CD4-positive, alpha-beta T cell treated with Interleukin-6 at 100 ng/mL for 8 hours (primary cell): Measurements from ENCODE around the gene EBF3.

Experiments
- DNase-seq: peaks from one replicate; pipeline ENCODE4 v3.0.0-alpha.2; 2020; ENCODE audit warnings: mixed read lengths, low spot score

The EBF3 gene

GRCh38 chr10:129959544-129960480, 4.3 kb downstream of the EBF3 start:
- no peak for DNase-seq

- no peak for DNase-seq
Observed at GRCh38 chr10:129958629-129959543, 5.2 kb downstream of the EBF3 start.

GRCh38 chr10:129958148-129958628, 5.9 kb downstream of the EBF3 start:
- DNase-seq = no peak

GRCh38 chr10:129956876-129957673, 7.0 kb downstream of the EBF3 start:
- no peak for DNase-seq

GRCh38 chr10:129956286-129956670, 7.8 kb downstream of the EBF3 start:
- DNase-seq = no peak

- no peak for DNase-seq
Observed at GRCh38 chr10:129955601-129956285, 8.3 kb downstream of the EBF3 start.

GRCh38 chr10:129954492-129955315, 9.4 kb downstream of the EBF3 start:
- no peak for DNase-seq

GRCh38 chr10:129953119-129954051, 10.7 kb downstream of the EBF3 start:
- no peak for DNase-seq

- DNase-seq = no peak
Observed at GRCh38 chr10:129952378-129953118, 11.5 kb downstream of the EBF3 start.

GRCh38 chr10:129951970-129952265, 12.2 kb downstream of the EBF3 start:
- no peak for DNase-seq

- no peak for DNase-seq
Observed at GRCh38 chr10:129951101-129951969, 12.7 kb downstream of the EBF3 start.

- no peak for DNase-seq
Observed at GRCh38 chr10:129950676-129951075, 13.4 kb downstream of the EBF3 start.

- no peak for DNase-seq
Observed at GRCh38 chr10:129949891-129950291, 14.2 kb downstream of the EBF3 start.

GRCh38 chr10:129949411-129949810, 14.7 kb downstream of the EBF3 start:
- DNase-seq = no peak

- no peak for DNase-seq
Observed at GRCh38 chr10:129946859-129947258, 17.2 kb downstream of the EBF3 start.

- no peak for DNase-seq
Observed at GRCh38 chr10:129945941-129946760, 17.9 kb downstream of the EBF3 start.

- no peak for DNase-seq
Observed at GRCh38 chr10:129945526-129945925, 18.5 kb downstream of the EBF3 start.
